ENCODE measurements around the gene NTF4.

GRCh38 chr19:49109051-49109450, 44.4 kb upstream of the NTF4 start:
- TF ChIP-seq CTCF (IDR thresholded peaks at IDR 0.05) (no peak), POLR2AphosphoS5 (IDR thresholded peaks at IDR 0.05) (no peak), POLR2A (IDR thresholded peaks at IDR 0.05) (no peak)

Measured in breast epithelium (tissue), 3 donors.